Stimulated activated CD8-positive, alpha-beta memory T cell treated with anti-CD3 and anti-CD28 coated beads, Interleukin-12 subunit alpha, Interleukin-12 subunit beta, amount 100 ng/mL, for 24 hours (primary cell): Measurements from ENCODE around the gene TRPM6.

Source experiments
- DNase-seq: peaks from one replicate; pipeline ENCODE4 v3.0.0-alpha.2; 2020; ENCODE audit errors: extremely low read depth

The TRPM6 gene

DNA sequence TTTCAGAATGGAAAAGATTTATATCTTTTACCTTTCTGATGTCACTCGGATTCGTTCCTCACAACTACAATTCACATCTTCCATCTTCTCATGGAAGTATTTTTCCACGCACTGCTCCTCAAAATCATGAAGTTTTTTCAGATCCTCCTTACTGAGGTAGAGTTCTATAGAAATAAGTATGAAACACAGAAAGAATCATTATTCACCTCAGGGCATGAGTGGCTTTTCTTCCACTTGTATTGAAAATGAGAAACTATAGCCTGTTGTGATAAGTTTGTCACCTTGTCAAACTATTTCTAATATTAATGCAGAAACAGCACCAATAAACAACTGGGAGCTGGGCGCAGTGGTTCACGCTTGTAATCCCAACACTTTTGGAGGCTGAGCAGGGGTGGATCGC, 116.0 kb downstream of the TRPM6 start:
- no peak for DNase-seq

DNA sequence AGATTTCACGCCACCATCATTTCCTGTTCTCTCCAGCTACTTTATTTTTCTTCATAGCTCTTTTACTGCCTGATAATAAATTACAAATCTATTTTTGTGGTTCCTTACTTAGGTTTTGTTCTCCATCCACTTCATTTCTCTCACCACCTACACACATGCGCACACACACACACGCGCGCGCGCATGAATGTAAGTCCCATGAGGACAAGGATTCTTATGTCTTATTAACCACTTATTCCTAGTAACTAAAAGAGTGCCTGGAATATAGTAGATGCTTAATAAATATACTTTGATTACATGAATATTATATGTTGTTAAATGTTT, 116.5 kb downstream of the TRPM6 start:
- no peak for DNase-seq

DNA sequence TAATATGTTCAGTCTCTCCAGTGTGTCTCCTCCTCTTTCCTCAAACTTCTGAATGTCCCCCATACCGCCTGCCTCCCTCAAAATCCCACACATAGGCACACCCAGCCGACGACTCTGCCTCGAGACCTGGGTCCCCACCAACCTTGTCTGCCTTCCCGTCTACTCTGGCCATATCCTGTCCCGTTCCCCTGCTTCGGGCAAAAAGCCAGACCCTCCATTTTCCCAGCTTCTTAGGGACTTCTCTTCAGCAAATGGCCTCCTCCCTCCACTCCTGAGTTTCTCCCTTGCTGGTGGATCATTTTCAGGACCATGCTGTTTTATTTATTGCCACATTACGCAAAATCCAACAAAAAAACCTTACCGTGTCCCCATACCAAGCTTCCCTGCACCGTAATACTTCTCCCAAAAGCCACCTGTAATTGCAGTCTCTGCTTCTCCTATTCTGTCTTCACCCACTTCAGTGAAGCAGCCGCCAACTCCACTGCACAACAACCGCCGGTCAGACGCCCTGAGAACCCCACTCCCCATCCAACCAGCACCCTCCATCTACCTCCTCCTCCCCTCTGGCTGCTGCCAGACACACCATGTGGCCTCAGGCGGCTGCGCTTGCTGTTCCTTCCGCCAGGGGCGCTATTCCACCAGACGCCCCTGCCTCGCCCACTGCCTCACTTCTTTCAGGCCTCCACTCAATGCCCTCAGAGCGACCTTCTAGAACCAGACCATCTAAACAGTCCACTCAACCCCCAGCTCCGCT, 117.0 kb downstream of the TRPM6 start:
- DNase-seq: no peak

DNA sequence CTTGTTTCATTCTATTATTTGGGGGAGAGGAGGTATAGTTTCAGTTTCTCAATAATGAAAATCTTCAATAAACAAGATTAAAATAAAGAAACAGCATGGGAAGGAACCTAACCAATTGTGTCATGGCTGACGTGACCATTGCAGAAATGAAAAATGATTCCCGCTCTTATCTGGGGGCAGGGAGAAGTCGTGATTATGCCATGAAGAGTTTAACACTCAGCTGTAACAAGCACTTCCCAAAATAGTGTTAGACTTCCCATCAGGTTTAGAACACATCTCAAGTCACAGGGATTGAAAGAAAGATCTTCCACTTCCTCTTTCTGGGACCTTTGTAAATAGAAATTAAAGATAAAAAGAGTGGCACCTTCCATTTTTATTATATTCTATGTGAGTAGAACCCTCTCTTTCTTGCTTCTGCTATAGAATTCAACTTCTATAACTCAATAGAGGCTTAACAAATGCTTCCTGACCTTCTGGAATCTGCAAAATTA, 122.2 kb downstream of the TRPM6 start:
- no peak for DNase-seq

DNA sequence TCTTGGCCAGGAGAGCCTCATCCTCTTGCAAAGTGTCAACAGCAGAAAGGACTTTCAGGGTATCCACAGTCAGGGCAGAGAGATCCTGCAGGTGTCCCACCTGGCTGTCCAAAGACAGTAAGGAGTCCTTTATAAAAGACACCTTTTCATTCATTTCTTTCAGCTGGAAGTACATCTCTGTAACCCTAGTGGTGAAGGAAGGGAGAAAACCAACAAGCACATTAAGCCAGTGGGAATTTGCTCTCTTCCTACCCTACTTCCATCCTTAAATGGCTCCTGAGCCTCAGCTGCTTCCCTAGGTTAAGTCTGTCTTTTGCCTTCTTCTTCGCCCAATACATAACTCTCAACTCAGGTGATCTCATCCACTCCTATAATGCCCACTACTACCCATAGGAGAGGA, 124.8 kb downstream of the TRPM6 start:
- no peak for DNase-seq

DNA sequence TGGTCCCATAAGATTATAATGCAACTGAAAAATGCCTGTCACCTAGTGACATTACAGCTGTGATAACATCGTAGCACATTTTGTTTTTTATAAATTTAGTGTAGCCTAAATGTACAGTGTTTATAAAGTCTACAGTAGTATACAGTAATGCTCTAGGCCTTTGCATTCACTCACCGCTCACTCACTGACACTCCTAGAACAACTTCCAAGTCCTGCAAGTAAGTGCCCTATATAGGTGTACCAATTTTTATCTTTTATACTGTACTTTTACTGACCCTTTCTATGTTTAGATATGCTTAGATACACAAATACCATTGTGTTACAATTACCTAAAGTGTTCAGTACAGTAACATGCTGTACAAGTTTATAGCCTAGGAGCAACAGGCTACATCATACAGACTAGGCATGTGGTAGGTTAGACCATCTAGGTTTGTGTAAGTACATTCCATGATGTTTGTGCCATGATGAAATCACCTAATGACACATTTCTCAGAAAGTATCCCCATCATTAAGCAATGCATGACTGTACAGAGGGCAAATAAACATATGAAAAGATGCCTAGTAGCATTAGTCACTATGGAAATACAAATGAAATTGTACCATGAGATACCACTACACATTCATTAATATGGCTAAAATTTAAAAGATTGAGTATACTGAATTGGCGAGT, 127.6 kb downstream of the TRPM6 start:
- no peak for DNase-seq

DNA sequence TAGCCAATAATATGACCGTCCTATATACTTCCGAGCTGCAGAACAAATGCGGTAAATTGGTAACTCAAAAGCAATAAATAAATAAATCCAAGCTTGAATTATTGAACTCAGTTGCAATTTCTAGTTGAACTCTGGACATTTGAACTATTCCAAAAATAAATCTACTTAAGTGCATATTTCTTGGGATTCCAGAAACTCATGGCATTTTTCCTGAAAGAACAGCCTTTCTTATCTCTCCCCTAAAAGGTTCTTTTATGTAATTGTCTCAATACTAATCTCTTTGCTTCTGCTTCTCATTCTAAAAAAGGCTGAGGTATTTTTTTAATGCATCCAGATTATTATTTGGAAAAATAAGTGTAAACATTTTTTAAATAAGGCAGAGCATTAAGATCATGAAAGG, 131.7 kb downstream of the TRPM6 start:
- DNase-seq: no peak

DNA sequence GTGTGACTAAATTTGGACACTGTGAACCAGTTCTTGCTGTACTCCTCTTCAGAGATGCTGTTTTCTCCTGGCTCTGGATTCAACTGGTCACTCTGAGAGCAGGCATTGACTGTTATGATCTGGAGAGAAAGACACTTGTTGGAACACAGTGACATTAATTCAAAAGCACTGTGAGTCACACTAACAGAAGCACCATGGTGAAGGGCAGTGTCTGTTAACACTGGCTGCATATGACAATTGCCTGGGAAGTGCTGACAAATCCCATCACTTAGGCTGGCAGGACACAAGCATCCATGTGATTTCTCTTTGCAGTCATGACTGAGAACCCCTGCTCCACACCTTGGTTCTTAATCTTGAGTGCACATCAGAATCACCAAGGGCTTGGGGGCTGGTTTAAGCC, 132.4 kb downstream of the TRPM6 start:
- no peak for DNase-seq

DNA sequence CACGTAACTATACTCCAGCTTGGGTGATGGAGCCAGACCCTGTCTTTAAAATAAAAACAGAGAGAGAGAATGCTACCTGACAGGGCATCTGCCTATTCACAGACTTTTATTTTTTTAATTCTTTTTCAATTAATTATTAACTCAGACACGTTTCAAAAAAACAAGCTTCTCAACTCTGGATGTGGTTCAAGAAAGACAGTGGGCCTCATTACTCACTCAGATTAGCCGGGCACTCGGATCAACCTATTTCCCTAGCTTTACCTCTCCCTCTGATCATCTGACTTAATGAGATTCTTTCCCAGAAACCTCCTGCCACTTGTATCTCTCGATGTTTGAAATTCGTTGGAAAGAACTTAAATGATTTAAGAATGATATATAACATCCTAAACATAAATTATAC, 134.1 kb downstream of the TRPM6 start:
- DNase-seq: no peak

DNA sequence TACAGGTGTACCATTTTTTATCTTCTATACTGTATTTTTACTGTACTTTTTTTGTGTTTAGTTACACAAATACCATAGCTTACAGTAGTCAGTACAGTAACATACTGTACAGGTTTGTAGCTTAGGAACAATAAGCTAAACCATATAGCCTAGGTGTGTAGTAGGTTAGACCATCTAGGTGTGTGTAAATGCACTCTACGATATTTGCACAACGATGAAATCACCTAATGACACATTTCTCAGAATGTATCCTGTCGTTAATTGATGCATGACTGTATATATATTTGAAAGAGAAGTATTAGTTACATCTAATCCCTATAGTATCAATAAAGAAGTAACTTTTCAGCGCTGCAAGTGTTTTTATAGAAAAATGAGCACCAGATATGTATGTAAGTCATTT, 138.8 kb downstream of the TRPM6 start:
- no peak for DNase-seq

DNA sequence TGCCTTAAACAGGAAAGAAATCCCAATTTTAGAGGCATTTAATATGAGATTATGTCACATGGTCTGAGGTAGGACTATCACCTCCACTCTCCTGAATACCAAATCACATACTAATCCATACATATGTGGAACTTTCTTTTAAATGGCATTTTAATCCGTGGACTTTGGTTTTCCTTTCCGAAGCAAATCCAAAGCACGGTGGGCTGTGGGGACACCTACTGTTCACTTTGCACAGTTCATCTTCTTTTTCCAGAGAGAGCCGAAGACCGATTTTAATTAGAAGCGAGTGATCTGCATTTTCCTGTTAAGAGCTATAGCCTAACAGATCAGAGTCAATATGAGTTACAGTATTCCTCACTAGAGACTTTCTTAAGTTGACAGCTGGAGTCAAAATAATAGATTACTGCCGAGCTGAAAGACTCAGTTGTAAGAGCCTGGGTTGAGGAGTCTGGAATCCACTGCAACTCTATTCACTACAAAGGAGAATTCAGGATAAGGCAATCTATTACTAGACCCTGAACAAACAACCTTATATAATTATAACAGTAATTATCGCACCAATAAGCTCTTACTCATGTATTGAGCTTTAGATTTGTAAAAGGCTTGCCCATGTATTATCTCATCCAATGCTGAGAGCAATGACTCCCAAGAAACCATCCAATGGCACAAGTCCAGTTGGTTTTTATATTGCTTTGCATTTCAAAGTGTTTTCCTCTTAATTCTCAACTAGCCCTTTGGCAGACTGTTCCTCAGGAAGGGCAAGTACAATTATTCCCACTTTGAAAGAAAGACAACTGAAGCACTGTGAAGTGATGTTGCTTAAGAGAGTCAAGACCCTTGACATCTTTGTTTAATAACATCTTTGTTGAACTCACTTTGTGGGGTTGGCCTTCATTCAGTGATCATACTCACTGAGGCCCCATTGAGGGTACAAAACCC, 144.7 kb downstream of the TRPM6 start:
- no peak for DNase-seq

DNA sequence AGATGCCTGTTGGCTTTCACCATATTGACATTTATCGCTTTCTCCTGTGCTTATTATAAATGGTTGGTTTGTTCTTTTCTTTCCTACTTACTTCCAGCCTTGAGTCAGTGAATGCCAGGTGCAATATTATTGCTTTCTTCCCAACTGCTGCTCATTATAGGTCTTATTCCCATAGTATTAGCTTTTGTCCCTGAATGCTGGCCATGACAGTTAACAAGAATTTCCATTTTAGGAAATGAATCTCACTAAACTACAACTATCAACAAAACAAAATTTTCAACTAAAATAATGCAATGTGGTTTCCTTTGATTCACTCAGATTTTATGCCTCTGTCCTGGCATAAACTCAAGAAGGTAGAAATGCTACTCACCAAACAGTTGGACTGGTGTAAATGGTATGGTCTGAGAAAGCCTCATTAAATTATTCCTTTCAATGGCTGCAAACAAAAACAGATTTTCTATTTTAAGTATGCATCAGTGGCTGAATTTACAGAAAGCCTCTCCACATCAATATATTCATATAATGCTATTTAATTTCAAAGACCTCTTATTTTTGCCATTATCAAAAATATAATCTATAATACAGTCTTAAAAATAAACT, 145.4 kb downstream of the TRPM6 start:
- DNase-seq: no peak

DNA sequence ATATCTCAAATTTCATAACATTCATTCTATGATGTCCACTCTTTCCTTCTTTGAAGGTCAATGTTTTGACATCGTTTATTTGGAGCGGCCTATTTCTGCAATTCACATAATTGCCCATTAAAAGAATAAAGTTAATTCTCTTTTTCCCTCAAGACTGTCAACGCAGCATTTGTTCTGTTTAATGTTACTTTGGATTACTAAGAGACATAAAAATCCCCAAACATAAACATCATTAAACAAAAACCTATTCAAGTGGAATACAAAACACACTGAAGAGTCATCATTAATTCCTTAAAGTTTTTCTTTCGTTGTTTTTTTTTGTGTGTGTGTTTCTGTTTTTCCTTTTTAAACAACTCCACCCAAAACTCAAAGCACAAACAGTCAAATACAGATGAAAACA, 151.1 kb downstream of the TRPM6 start:
- DNase-seq: no peak

DNA sequence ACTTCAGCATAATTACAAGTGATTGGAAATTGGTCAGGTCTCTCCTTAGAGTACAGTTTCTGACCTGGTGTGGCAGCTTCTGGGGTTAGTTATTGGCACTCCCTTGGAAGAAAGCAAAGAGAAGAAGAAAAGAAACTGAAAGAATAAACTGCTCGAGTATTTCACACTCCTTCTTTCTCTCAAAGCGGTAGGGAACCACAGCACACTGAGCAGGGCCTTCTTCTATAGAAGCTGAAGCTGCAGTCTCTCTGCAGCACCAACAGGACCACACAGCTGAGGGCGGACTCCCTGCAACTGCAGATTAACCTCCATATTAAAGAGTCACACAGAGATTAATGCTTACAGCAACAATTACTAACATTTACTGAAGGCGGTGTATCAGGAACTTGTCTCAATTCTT, 152.0 kb downstream of the TRPM6 start:
- DNase-seq: no peak

DNA sequence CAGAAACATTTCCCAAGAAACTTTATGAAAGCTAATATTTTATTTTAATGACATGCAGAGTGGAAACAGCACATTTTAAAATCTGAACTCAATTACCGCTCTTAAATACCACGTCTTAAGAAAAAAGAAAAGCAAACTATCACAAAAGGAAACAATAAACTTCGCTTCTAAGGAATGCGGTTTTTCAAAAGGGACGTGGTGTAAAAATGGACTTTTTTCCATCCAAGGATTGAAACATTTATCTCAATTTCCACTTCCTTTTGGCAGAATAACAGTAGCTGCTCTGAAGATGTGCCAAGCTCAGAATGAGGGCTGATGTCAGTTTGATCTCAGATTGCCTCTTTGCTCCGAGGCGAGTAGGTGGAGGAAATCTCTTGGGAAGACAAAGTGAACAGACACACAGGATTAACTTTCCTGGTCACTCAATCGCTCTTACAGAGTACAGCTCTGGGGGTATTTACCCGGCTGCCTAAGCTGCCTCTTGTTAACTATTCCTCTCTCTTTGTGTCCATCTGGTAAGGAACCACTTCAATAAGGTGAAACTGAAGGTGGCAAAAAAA, 158.5 kb downstream of the TRPM6 start:
- no peak for DNase-seq

DNA sequence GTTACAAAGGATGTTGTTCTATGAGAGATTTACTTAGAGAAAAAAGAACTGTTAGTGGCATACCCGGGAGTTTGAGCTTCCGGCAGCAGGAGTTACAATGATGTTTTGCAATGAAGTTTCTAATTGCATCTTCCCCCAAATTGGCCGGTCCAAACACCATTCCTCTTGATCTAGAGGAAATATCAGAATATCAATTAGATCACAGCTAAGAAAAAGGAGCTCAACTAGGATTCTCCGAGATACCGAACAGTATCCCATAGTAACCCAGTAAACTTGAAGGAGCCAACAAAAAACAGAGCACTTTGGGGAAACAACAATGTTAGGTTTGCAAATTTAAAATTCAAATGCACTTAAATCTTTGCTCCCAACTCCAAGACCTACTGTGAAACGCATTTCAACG, 159.5 kb downstream of the TRPM6 start:
- no peak for DNase-seq

DNA sequence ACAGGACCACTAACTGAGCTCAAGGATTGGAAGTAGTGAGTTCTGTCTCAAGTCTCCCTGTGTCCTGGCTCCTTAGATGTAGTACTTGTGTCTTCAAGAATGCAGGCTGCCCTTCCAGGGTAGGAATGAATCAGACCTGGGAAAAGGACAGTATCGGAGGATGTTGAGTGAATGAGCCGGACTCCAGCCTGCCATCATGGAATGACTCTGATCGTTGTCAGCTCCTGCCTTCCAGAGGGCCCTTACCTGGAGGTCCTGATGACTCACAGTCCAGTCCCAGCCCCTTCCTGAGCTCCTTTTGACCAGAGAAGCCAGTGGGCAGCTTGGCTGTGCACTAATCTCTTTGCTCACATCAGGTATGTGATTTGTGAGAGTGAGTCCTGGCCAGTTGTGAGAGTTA, 161.1 kb downstream of the TRPM6 start:
- DNase-seq: no peak

DNA sequence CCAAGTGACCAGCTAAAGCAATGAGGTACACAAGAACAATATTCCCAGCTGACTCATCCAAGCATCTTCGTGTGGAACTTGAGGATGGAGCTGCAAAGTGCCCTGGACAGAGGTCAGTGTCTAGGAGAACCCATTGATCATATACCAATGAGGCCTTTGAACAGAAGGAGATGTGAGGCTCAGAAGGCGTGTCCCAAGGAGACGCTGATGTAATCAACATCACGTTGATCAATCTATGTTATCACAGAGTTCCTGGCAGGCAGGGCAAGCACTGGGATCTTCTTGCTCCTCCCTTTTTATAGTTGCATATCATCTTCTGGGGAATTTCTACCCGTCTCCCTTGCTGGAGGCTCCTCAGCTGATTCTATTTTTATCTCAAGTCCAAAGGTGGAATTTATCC, 163.4 kb downstream of the TRPM6 start:
- no peak for DNase-seq

DNA sequence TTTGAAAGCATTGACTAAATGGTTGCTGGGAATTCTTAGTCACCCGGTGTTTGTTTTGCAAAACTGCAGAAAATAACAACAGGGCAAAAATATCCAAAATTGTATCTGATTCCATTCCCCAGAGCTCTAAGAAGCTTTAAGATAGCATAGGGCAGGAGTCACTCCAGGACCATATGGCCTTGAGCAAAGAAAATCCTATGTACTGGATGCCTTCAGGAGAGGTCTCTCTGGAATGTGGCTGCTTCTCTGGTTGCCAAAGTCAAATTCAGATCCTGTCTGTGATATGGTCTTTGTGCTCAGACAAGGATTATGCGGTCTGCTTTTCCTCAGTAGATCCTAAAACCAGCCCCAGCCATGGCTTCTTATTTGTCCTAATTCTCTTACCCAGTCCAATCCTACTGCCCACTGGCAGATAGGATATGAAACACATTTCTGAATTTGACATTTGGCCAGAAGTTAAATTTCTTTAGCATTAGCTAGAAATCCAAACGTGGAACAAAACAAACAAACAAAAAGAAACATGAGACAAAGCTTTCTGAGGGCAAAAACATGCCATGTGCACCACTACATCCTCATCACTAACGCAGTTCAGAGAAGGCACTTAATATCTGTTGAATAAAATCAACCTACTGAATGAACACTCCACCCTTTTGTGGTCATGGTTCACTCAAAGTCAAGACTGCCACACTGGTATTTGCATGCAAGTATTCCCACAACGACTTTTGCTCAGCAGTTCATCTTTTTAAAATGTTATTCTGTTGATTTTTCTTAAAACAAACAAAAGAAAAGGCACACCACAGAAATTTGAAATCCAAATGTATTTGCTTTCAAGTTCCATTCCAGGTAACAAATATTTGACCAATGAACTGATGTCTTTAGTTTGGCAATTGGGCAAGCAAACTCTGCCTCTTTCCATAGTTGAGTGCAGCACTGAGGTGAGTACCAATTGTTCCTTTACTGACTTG, 165.7 kb downstream of the TRPM6 start:
- DNase-seq: no peak

DNA sequence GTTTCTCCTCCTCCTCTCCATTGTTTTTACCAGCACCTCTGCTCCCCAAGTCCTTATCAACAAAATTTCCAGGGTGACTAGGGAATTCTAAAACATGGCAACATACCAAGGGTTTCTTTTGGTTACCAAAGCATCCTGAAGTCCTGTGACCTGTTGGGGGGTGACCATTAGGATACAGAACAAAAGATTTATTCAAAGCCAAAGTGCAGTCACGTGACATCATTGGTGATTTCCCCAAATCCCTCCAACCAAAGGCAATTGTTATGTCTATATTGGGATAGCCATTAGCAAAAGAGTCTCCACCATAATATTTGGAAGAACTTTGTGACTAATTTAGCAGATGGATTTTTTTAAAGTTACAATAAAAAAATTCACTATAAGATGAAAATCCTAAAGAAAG, 168.4 kb downstream of the TRPM6 start:
- DNase-seq: no peak

DNA sequence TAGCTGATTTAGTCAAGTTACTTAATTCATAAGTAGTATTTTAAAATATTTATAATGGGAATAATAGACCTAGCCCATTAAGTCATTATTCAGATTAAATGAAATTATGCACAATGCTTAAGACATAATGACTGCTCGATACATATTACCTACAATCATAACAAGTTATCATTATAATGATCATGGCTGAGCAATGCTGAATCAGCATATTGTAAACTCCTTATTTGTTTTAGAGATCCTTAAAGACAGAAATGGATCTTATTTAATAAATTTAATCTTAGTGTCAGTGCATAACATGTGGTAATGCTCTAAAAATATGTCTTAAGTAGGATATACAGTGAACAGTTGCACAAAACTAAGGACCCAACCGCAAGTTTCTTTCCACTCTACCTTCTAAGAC, 169.0 kb downstream of the TRPM6 start:
- DNase-seq: no peak
